Fibroblast of peridontal ligament (primary cell): ENCODE data around the gene ECEL1.
A peak's percentile ranks its signal among the peaks of the same experiment; 100 is the strongest.
"Not testable (repeated sequence)": the region's sequence is repeated elsewhere in the genome, so short reads cannot be mapped to it uniquely, and the experiment has no call there.

Source experiments
- DNase-seq: peaks from one replicate; pipeline ENCODE4 v3.0.0-alpha.2; 2010; ENCODE audit errors: extremely low read depth

ECEL1 gene

GRCh38 chr2:232487385-232488096, at the start of gene ECEL1:
TSS of gene ECEL1 (minus strand) at chr2:232487834. CDS start at chr2:232486653, 1,181 bp downstream.
- DNase-seq = no peak

- DNase-seq = no peak
These were observed 49.4 kb upstream of the ECEL1 start for GRCh38 chr2:232537079-232537478.

- DNase-seq = no peak
These were observed 48.3 kb upstream of the ECEL1 start for GRCh38 chr2:232535761-232536530.

- DNase-seq = no peak
These were observed 47.5 kb upstream of the ECEL1 start for GRCh38 chr2:232534940-232535651.

- DNase-seq = no peak
These were observed 46.5 kb upstream of the ECEL1 start for GRCh38 chr2:232533944-232534710.

GRCh38 chr2:232532821-232533220, 45.2 kb upstream of the ECEL1 start:
- DNase-seq = not testable (repeated sequence)

GRCh38 chr2:232532419-232532818, 44.8 kb upstream of the ECEL1 start:
- no peak for DNase-seq

- no peak for DNase-seq
These were observed 43.1 kb upstream of the ECEL1 start for GRCh38 chr2:232530626-232531260.

- DNase-seq = no peak
These were observed 42.3 kb upstream of the ECEL1 start for GRCh38 chr2:232529806-232530547.

GRCh38 chr2:232528746-232529460, 41.3 kb upstream of the ECEL1 start:
- DNase-seq = no peak

GRCh38 chr2:232527905-232528470, 40.4 kb upstream of the ECEL1 start:
- no peak for DNase-seq

GRCh38 chr2:232526372-232526941, 38.8 kb upstream of the ECEL1 start:
- DNase-seq = no peak

- DNase-seq = no peak
These were observed 38.2 kb upstream of the ECEL1 start, which contains the start of gene CHRND for GRCh38 chr2:232525791-232526371. TSS of gene CHRND (plus strand) at chr2:232526160. CDS start at chr2:232526216, 56 bp downstream.

GRCh38 chr2:232525199-232525598, 37.6 kb upstream of the ECEL1 start:
- no peak for DNase-seq

- DNase-seq = no peak
These were observed 37.1 kb upstream of the ECEL1 start for GRCh38 chr2:232524771-232525170.

- peak; percentile 17 for DNase-seq
These were observed 36.3 kb upstream of the ECEL1 start for GRCh38 chr2:232523682-232524597.

GRCh38 chr2:232523402-232523681, 35.7 kb upstream of the ECEL1 start:
- no peak for DNase-seq
